Measurements from ENCODE around the gene PAPPA2.

GRCh38 chr1:176876966-176877515 is 414.1 kb downstream of the PAPPA2 start:
- no peak for TF ChIP-seq CTCF (IDR thresholded peaks at IDR 0.05)
- no peak for TF ChIP-seq REST (IDR thresholded peaks at IDR 0.05; ENCODE audit: insufficient read depth in 1 of 2, low read depth in 2 of 2, low read length in 1 of 2)
- no peak for TF ChIP-seq TCF7L2 (IDR thresholded peaks at IDR 0.05; ENCODE audit: low read depth, low read length)
